Bronchial epithelial cell (primary cell): ENCODE data around the gene SNX14. TPM values are rescaled to one million over a fixed set of nuclear protein-coding genes. Genes with fewer than 3 reads are reported as not detected.
A peak's percentile ranks its signal among the peaks of the same experiment; 100 is the strongest.

ENCODE experiments used
- DNase-seq: peaks from one replicate; pipeline ENCODE4 v3.0.0-alpha.2; 2010; ENCODE audit warnings: low read depth
- FAIRE-seq: peaks from 2 replicates; lab custom pipeline; 2011; peaks lifted over from hg19 to GRCh38; lab: Jason Lieb, UNC
- H3K27me3 ChIP-seq: 2 replicates; pipeline ENCODE4 v1.5.1; 2011; ENCODE audit warnings: low read length; ENCODE audit not compliant: control insufficient read depth, insufficient read depth
- H3K36me3 ChIP-seq: 2 replicates; pipeline ENCODE4 v1.5.1; 2011; ENCODE audit warnings: low read length; ENCODE audit not compliant: control insufficient read depth, insufficient read depth
- H3K4me3 ChIP-seq: 2 replicates; pipeline ENCODE4 v1.5.1; 2011; ENCODE audit warnings: mild to moderate bottlenecking, low read depth, low read length, control low read depth
- CTCF ChIP-seq: IDR thresholded peaks from 2 replicates; pipeline ENCODE4 v1.5.1; 2011; ENCODE audit warnings: mild to moderate bottlenecking, moderate library complexity, low read length, control low read depth, inconsistent platforms; ENCODE audit not compliant: insufficient read depth, severe bottlenecking
- total RNA-seq: library from RNA; depleted of rRNA; stranded (reverse); fragments of >200 nt; gene quantifications from 2 replicates; pipeline ENCODE4 v1.2.1, GENCODE V29; 2014

The SNX14 gene
- total RNA-seq, 1 donor from 2014 or later: 119 TPM

- H3K27me3 ChIP-seq: no peaks in the 10 kb centered on the region
- peaks cover 2% of the 10 kb centered on the region for H3K36me3 ChIP-seq
- FAIRE-seq: no peak
- no peak overlapping the region for H3K4me3 ChIP-seq
- peak; percentile 52 for DNase-seq
- no peak for TF ChIP-seq CTCF
Measured at GRCh38 chr6:85472744-85473143, 120.9 kb downstream of the SNX14 start.

- TF ChIP-seq CTCF: no peak
- FAIRE-seq (no peak), DNase-seq (no peak)
- Histone ChIP-seq H3K4me3 (no peak overlapping the region), H3K27me3 (no peaks in the 10 kb centered on the region), H3K36me3 (no peaks in the 10 kb centered on the region)
Measured at GRCh38 chr6:85470023-85470410, 123.6 kb downstream of the SNX14 start.

- no peaks in the 10 kb centered on the region for H3K27me3 ChIP-seq
- no peak for DNase-seq
- no peak for FAIRE-seq
- no peak overlapping the region for H3K4me3 ChIP-seq
- H3K36me3 ChIP-seq: no peaks in the 10 kb centered on the region
- TF ChIP-seq CTCF: no peak
Measured at GRCh38 chr6:85469276-85470022, 124.2 kb downstream of the SNX14 start.

- no peak for TF ChIP-seq CTCF
- H3K27me3 ChIP-seq: no peaks in the 10 kb centered on the region
- DNase-seq: peak; percentile 62
- H3K36me3 ChIP-seq: no peaks in the 10 kb centered on the region
- H3K4me3 ChIP-seq: no peak overlapping the region
- FAIRE-seq: no peak
Measured at GRCh38 chr6:85468326-85468725, 125.3 kb downstream of the SNX14 start.

- peaks cover 1% of the 10 kb centered on the region for H3K36me3 ChIP-seq
- no peak for TF ChIP-seq CTCF
- H3K27me3 ChIP-seq: no peaks in the 10 kb centered on the region
- FAIRE-seq (no peak), DNase-seq (no peak)
- H3K4me3 ChIP-seq: no peak overlapping the region
Measured at GRCh38 chr6:85465762-85466161, 127.9 kb downstream of the SNX14 start.

- H3K4me3 ChIP-seq: no peak overlapping the region
- H3K27me3 ChIP-seq: no peaks in the 10 kb centered on the region
- FAIRE-seq (no peak), DNase-seq (peak; percentile 97)
- peaks cover 1% of the 10 kb centered on the region for H3K36me3 ChIP-seq
- TF ChIP-seq CTCF: no peak
Measured at GRCh38 chr6:85464722-85465150, 128.9 kb downstream of the SNX14 start.
